GM18861 (cell line): ENCODE measurements around the gene TMEM132D.

Experiments
- ATAC-seq: cut with Tn5 transposase; IDR thresholded peaks from one replicate; pipeline ENCODE4 v1.9.1; 2021; ENCODE audit not compliant: unreplicated experiment

TMEM132D gene

DNA sequence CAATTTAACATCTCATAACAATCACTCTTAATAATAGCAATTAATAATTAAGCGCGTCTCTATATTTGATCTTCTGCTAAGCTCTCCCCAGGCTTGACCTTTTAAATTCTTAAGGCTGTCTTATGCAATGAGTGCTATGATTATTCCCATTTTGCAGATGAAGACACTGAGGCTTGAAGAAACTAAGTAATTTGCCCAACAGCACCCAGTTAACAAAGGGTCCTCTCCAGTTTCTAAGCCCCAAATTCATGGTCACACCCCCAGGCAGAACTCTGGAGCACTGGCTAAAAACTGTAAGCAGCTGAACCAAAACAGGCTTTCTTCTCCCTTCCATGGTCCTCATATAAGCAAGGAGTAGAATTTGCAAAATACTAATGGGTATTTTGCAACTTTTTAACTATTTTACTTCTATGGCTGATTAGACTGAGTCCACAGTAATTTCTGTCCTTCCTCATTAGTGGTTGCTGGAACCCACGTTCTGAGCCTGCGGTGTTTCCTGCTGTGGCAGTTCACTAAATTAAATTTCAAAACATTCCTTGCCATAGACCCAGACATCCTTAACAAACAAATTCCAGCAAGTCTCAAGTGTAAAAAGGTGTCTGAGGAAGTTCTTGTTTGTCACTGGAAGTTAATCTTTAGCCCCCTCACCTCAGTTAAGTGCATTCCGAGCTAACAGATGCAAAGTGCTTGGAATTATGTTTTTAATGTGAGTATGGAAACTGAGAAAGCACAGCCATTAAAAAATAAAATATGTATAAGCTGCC is 76.5 kb downstream of the TMEM132D start:
- ATAC-seq = no peak

DNA sequence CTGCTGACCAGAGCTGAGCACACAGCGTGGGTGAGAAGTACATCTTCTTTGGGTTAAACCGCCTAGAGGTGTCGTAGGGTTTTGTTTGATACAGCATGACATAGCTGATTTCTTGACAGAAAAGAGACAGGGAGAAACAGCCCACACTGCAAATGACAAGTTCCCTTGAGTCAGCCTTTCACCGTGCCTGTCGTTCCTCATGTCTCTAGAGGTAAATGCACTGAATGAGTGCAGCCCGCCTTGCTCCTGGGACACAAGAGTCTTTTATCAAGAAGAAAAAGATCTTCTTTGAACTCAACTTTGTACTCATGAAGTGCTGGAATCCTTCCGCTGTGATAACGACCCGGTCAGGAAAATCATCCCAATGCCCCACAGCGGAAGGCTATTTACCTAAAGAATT is 77.6 kb downstream of the TMEM132D start:
- ATAC-seq = no peak

DNA sequence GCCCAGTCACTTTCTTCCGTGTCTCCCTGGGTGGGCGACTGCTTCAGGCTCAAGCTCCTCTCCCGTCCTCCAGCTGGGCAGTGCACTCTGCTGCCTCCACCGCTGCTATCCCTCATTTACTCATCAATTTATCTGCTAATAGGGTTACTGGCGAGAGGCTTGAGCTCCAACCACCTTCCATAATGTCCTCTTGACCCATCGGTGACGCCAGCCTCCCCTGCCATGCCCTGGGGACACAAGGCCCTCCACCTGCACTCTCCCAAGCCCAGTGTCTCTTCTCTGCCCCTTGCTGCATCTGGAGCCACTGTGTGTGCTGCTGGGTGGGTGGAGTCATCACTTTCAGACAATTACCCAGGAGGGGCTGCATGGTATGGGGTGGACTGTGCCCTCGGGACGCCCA is 78.5 kb downstream of the TMEM132D start:
- no peak for ATAC-seq

DNA sequence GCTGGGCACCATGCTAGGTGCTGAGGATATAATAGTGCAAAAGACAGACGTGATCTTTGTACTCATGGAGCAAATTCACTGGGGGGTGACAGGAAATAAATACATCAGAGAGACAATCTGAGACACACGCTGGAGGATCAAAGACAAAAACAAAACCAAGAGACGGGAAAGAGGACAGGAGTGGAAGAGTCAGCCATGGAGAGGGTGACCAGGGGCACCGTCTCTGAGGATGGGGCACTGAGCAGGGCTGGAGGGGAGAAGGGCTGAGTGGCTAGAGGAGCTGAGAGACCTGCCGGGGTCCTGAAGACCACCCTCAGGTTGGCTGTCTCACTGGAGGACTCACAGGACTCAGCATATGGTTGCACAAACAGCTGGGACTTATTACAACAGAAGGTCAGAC is 81.9 kb downstream of the TMEM132D start:
- ATAC-seq = no peak

DNA sequence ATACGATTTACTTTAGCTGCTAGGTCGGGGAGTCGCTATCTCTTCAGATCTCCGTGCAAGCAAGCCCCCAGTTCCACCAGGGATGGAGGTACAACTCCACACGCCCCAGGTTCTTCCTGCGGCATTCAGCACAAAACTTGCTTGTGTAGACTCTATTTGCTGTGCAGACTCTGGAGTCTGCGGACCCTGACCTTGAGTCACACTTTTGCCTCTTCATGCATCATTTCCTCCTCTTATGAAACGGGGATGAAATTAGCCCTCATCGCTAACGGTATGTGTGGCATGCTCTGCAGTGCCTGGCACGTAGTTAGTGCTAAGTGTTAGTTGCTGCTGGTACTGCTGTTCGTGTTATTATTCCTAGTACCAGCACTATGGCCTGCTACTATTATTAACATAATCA is 84.4 kb downstream of the TMEM132D start:
- no peak for ATAC-seq

DNA sequence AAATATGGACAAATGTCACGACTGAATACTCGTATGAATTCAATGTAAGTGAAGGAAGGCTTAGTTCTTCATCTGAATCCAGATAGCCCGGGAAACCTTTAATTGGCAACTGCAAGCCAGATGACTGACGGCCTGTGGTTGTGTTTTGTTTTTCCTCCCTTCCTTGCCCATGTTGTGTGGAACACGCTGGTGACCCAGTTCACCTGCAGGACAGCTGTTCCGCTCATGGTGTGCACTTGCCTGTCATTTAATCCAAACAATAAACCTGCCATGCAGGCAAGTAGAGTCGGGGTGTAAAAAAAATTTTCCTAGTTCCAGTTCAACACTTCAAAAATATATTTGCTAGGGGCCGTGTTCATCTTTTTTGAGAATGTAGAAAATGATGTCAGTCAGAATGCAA is 88.0 kb downstream of the TMEM132D start:
- ATAC-seq = no peak

DNA sequence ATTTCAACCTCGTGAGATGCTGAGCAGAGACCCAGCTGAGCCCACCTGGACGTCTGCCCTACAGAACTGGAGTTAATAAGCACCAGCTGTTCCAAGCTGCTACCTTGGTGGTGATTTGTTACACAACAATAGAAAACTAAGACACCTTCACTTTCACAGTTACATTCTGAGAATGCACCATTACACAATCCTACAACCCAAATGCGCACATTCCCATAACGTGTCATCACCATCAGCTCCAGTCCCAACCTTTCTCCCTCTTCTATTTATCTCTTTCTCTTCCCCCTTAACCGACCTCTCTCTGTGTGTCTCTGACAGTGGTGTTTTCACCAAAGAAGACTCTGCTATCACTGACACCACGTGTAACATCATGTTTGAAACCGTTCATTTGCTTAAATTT is 91.9 kb downstream of the TMEM132D start:
- no peak for ATAC-seq

DNA sequence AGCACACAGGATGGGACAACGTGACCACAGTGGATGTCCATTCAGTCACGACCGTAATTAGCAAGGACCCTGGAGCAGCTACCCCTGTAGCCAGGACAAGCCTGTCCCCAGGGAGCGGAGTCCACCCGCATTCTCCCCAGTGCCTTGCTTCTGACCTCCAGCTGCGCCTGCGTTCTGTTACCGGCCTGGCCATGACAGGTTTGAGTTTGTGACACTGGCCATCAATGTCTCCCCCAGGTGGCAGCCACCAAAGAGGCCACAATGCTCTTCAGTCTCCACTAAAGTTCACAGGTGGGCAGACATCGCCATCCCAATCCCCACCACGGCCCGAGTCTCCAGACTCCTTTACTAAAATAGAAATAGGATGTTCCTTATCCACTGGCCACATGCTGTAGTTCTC is 96.7 kb downstream of the TMEM132D start:
- no peak for ATAC-seq

DNA sequence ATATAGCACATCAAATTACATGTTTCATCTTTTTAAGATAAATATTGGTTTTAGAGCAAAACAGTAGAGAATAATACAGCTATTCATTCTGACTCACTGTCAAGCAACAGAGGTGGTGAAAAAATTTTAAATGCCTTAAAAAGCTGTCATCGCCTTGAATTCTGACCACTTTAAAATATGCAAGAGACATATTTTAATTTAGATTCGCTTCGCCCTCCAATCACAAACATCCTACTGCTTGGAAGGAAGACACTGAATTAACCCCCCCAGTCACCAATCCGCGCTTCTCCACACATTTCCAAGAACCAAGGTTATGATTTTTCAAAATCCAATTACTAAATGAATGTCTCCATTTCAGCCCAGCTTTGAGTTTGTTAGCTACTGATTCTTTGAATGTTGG is 112.4 kb downstream of the TMEM132D start:
- ATAC-seq = no peak

DNA sequence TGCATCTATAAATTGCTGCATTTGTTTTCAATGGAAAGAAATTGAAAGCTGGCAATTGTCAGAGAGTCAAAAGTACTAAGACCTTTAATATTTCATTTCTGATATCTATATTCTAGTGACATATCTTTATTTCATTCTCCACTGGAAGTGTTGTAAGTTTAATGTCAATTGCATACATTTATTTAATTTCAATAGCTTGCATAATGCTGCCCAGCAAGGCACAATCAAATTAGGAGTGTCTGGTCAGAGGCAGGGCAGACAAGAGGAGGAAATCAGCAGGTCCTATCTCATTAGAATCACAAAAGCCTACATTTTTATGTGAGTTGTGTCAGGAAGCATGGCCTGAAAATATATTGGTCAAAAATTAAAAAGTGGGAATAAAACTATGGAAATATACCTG is 112.9 kb downstream of the TMEM132D start:
- no peak for ATAC-seq

DNA sequence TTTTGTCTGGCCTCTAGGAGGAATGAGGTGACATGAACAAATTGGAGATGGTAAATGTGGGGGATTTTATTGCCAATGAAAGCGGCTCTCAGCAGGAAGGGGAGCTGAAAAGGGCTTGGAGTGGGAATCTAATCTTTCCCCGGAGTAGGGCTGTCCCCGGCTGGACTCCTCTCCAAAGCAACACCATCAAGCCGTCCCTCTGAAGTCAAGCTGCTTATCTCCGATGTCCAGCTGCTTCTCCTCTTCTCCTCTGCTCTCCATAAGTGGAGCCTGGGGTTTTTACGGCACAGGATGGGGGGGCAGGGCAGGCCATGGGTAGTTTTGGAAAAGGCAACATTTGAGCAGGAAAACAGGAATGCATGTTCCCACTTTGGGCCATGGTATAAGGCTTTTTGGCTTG is 113.5 kb downstream of the TMEM132D start:
- no peak for ATAC-seq

DNA sequence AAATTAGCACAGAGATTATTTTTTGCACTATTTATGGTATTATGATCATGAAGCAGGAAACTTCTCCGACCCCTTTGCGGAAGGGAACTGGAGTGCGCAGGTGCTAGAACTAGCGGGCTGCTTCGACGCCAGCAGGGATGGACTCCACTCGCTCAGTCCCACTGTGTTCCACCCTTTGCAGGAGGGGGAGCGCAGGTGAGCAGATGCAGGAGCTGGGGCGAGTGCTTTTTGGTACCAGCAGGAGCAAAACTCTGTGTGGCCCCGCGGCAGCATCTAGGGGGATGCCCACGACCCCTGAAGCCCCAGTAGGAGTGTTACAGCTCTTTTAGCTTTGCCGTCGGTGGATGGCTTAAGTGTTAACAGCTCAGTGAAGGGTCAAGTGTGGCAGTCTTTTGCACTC is 113.9 kb downstream of the TMEM132D start:
- no peak for ATAC-seq

DNA sequence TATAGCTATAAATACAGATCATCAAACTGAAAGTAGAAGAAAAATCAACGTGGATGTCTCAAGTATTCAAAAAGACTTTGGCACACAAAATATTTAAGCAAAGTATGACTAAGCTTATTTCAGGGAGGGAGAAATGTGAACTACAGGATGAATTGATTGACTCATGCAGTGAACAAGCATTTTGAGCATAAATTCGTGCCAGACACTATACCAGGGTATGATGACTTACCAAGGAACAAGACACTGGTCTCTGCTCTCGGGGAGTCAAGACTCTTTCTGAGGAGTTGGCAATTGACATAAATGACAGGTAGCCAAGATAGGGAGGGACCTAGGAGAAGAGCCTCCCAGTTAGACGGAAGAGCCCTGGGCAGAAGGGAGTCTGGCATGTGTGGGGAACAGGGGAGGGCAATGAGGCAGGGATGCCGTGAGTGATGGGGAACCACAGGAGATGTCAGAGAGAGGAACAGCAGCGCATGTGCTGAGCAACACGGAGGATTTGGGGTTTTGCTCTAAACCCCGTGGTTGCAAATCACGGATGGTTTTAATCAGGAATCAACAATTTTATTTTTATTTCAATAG is 115.2 kb downstream of the TMEM132D start:
- no peak for ATAC-seq

DNA sequence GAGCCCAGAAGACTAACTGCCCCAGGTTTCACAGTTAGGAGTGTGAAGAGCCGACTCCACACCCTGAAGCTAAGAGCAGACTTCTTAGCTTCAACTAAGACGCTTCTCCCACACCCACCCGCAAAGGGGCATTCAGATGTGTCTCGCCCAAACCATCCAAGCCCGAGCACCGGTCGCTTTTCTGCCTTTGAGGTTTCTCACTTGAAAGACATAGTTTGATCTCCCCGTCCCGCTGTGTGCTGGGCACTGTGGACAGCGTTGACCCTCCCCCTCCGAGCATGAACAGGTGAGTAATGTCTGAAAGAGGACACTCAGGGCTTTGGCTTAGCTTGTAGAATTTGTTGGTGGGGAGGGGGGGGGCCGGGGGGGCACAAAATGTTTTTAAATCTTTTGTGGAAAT is 123.8 kb downstream of the TMEM132D start:
- ATAC-seq = no peak

DNA sequence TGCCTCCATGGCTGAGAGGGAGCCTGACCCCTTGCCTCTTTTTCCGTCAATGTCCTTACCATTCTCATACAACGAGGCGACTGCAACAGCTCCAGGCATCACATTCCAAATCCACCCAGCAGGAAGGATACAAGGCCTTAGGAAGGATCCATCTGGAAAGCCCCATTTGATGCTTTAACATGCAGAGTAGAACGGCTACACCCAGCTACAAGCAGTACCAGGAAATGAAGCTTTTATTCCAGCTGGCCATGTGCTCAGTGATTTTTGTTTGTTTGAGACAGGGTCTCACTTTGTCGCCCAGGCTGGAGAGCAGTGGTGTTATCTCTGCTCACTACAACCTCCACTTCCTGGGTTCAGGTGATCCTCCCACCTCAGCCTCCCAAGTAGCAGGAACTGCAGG is 124.8 kb downstream of the TMEM132D start:
- no peak for ATAC-seq

DNA sequence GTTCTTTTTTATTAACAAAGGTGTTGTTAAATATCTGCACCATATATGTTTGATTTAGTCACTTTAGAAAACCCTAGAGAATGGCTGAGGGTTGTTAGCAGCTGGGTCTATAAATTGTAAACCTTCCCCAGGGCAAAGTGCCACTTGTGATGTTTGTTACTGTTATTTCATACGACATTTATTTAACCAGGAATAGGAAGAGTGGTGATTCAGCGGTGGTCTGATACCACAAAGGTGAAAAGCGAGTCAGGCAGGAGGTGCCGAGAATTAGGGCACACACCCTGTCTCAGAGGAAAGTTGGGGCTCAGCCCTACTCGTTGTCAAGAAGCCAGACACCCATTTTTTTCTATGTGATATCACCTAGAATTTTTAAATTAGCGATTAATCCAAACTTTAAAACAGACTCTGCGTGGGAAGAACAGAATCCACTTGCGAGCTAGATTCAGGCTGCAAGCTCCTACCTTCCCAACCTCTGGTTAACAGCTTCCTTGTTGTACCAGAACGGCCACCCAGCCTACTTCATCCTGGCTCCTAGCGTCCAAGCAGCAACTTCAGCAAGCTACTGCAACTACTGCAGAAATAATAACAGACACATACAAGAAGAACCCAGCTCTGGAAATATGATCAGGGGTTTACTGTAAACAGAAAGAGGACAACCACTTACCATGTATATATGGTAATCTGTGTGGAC is 126.7 kb downstream of the TMEM132D start:
- ATAC-seq = no peak

DNA sequence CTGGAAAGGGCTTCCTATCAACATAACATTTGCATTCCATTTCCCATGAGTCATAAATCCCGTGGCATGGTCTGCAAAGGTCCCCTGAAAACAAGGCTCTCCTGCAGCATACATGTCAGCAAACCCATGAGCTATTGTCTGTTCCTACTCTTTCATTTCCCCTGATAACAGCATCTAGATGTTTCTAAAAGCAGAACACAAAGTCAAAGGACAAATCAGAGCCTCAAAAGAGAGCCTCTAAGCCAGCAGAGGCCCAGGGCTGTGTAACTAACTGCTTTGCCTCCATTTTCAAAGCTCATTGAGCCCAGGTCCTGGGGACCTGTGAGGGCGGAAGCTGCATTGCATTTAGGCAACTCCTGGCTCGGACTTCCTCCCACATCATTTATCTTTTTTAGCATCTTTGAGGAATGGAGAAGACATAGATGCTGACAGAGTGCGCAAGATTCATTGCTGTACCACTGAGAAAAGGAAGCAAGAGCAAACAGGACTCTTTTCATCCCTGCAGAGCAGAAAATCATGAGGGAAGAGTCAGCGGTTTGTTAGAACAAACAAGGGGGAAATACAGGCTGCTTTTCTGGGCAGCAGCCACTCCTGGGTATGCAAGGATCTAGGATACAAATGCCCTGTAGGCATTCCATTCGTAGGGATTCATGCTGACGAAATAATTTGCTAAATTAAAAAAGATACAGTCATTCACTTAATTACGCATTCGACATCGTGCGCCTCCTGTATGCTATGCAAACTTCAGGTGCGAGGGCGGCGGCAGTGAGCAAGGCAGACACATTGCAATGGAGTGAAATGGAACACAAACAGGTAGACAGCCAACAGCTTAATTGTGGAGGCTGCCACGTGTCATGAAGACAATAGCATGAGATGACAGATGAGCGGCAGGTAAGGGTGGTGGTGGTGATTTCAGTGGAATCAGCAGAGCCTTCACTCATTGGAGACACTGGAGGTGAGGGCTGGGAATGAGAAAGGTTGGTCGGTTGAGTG is 131.0 kb downstream of the TMEM132D start:
- ATAC-seq = no peak

DNA sequence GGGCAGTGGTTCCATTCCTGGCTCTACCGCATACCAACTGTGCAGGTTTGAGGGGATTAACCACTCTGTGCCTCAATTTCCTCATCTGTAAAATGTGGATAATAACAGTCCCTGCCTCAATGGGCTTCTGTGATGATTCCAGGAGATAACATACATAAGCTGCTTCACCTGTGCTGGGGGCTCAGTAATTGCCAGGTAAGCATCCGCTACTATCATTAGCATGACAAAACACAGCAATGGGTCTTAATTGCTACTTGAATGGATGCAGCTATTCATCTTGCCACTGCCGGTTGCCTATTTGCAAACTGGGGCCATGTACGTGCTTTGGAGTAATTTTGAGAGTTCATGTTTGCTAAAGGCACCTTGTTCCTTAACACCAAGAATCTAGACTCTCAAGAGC is 132.6 kb downstream of the TMEM132D start:
- no peak for ATAC-seq

DNA sequence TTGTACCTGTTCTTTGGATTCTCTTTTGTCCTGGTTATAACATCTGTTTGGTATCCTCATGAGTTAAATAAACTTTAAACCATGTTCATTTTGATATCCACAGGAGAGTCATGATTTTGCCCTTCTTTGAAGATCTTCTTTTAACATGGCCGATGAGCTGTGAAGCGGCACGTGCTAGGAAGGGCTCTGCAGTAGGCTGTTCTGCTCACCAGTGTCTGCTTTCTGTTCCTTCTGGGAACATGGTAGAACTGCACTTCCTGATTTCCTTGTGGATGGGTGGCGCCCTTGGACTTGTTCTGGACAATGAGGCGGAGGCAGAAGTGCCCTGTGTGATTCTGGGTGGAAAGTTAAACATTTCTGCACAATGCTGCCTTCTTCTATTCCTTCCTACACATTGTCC is 138.1 kb downstream of the TMEM132D start:
- ATAC-seq = no peak

DNA sequence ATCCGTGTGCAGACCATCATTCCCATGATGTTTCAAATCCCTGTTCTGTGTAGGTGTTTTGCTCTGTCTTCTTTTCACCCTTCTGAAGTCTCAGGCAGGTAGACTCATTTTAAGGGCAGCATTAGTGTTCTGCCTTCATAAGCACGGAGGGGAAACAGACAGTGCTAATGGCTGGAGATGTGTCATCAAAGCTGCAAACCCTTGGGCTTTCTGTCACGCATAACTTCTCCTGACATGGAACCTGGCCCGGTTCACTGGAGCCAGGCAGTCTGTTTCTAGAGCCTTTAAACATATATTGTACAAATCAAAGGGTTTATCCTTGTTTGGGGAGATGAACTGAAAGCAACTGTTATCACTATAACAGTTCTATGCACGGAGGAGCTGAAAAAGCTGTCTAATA is 141.4 kb downstream of the TMEM132D start:
- no peak for ATAC-seq

DNA sequence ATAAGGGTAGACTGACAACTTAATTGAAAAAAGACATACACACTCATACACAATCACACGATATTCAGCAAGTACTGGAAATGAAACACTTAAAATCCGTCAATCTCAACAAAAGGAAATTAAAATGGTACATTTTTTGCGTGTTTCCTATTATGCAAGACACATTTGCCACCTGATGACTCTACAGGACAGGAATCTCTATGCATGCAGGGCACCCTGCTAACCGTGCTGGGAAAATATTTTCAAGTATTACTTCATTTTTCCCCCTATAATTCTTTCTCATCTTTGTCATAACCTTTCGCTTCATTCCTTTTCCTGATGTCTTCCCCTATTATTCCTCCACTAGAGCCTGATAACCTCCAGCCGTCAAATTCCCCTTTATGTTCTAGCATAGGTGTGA is 150.2 kb downstream of the TMEM132D start:
- no peak for ATAC-seq
